Measurements from ENCODE around the gene PHF13. TPM values are rescaled to one million over a fixed set of nuclear protein-coding genes. Genes with fewer than 3 reads are reported as not detected.

PHF13 gene
- total and polyA plus RNA-seq, 10 donors = 3.4 to 14.0 (median 9.2) TPM

GRCh38 chr1:6614019-6614928 lies 743 bp downstream of the PHF13 start:
- intact Hi-C loops (cut with DNase I; ENCODE audit: low total_unique reads) = no loop called here
- WGBS, 5 donors = 0 to 2% (median 1%) methylated on average over 8 to 111 of the region's 117 CpGs
- DNase-seq = peak; percentile 94
- Histone ChIP-seq H3K4me3 (peak overlapping the region; percentile 87 to 99 (median 95)), H3K27me3 (replicated peaks in 1 of 7) (peaks cover 0 to 8% (median 0%) of the 10 kb centered on the region in 7 donors), H3K4me1 (peaks cover 10 to 53% (median 27%) of the 10 kb centered on the region in 6 donors), H3K36me3 (peaks cover 0 to 25% (median 0%) of the 10 kb centered on the region in 6 donors), H3K9me3 (no peaks in the 10 kb centered on the region), H3K27ac (peak overlapping the region; percentile 72 to 97 (median 94))
- TF ChIP-seq POLR2AphosphoS5 (IDR thresholded peaks at IDR 0.05) (no peak), POLR2A (IDR thresholded peaks at IDR 0.05) (no peak), CTCF (IDR thresholded peaks at IDR 0.05 in 8 of 11, conservative IDR thresholded peaks at IDR 0.05 in 3 of 11) (no peak)

GRCh38 chr1:6614929-6615785 lies 1.6 kb downstream of the PHF13 start:
- no peaks in the 10 kb centered on the region for H3K9me3 ChIP-seq
- peak overlapping the region; percentile 87 to 99 (median 95) for H3K4me3 ChIP-seq
- DNase-seq = peak; percentile 87
- peaks cover 0 to 34% (median 8%) of the 10 kb centered on the region in 6 donors for H3K36me3 ChIP-seq
- 3 to 5% (median 3%) methylated on average over 36 to 82 of the region's 82 CpGs for WGBS, 5 donors
- no peak for TF ChIP-seq POLR2AphosphoS5 (IDR thresholded peaks at IDR 0.05)
- no peak for TF ChIP-seq POLR2A (IDR thresholded peaks at IDR 0.05)
- no peak for TF ChIP-seq CTCF (IDR thresholded peaks at IDR 0.05 in 8 of 11, conservative IDR thresholded peaks at IDR 0.05 in 3 of 11)
- peaks cover 0 to 8% (median 0%) of the 10 kb centered on the region in 7 donors for H3K27me3 ChIP-seq (replicated peaks in 1 of 7)
- H3K4me1 ChIP-seq = peaks cover 10 to 49% (median 27%) of the 10 kb centered on the region in 6 donors
- peak overlapping the region in 7 of 8 donors; percentile 90 to 97 (median 95) for H3K27ac ChIP-seq
- intact Hi-C loops (cut with DNase I; ENCODE audit: low total_unique reads) = no loop called here

GRCh38 chr1:6619045-6619444 lies 5.5 kb downstream of the PHF13 start:
- peaks cover 0 to 72% (median 35%) of the 10 kb centered on the region in 6 donors for H3K36me3 ChIP-seq

More at GRCh38 chr1:6619045-6619444, 5.5 kb downstream of the PHF13 start:
- no peak for DNase-seq
- Histone ChIP-seq H3K4me1 (peaks cover 6 to 24% (median 13%) of the 10 kb centered on the region in 6 donors), H3K27ac (no peak overlapping the region), H3K4me3 (no peak overlapping the region), H3K9me3 (no peaks in the 10 kb centered on the region), H3K27me3 (replicated peaks in 1 of 7) (peaks cover 0 to 8% (median 0%) of the 10 kb centered on the region in 7 donors)
- no peak for TF ChIP-seq POLR2AphosphoS5 (IDR thresholded peaks at IDR 0.05)
- no peak for TF ChIP-seq POLR2A (IDR thresholded peaks at IDR 0.05)
- no peak for TF ChIP-seq CTCF (IDR thresholded peaks at IDR 0.05 in 8 of 11, conservative IDR thresholded peaks at IDR 0.05 in 3 of 11)
- WGBS, 5 donors = 92 to 97% (median 93%) methylated on average over 4 of the region's 4 CpGs
- intact Hi-C loops (cut with DNase I; ENCODE audit: low total_unique reads) = no loop called here
